ENCODE results near the gene METTL21C.

METTL21C gene

DNA sequence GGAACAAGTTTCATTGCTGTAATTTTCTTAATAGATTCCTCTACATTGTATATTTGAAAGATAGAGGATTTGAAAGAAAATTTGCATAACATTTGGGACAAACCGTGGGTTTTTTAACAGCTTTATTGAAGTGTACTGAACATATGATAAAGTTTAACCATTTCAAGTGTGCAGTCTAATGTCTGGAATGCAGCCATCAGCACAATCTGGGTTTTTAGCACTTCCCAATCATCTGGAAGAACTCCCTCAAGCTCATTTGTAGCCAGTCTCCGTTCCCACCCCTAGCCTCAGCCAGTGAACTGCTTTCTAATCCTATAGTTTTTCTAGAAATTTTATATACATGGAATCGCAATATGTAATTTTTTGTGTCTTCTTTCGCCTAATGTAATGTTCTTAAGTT lies 12.6 kb downstream of the METTL21C start:
- no peak for DNase-seq (ENCODE audit: low read depth, low spot score)
- peak overlapping the region; percentile 6 for H3K4me3 ChIP-seq
- TF ChIP-seq EZH2 (IDR thresholded peaks at IDR 0.05) = no peak
- TF ChIP-seq FOXP2 (optimal IDR thresholded peaks at IDR 0.05; ENCODE audit: control extremely low read depth, extremely low read length, insufficient read depth) = no peak
- no peak for TF ChIP-seq POLR2AphosphoS5 (IDR thresholded peaks at IDR 0.05; ENCODE audit: borderline replicate concordance, low read depth, low read length)
- H3K9ac ChIP-seq (ENCODE audit: insufficient read length) = no peak overlapping the region
- peaks cover 29% of the 10 kb centered on the region for H3K36me3 ChIP-seq (ENCODE audit: insufficient read depth, low read length)
- peak overlapping the region; percentile 82 for H3K27ac ChIP-seq
- no peaks in the 10 kb centered on the region for H3K9me3 ChIP-seq (ENCODE audit: low read depth, low read length)

- 0 out of 2 replicates have a peak overlapping the region, but pooled peaks have one; percentile 35 for H3K4me3 ChIP-seq
- peak overlapping the region; percentile 82 for H3K27ac ChIP-seq
- H3K36me3 ChIP-seq (ENCODE audit: insufficient read depth, low read length) = peaks cover 40% of the 10 kb centered on the region
- TF ChIP-seq POLR2AphosphoS5 (IDR thresholded peaks at IDR 0.05; ENCODE audit: borderline replicate concordance, low read depth, low read length) = no peak
- TF ChIP-seq EZH2 (IDR thresholded peaks at IDR 0.05) = no peak
- no peak for TF ChIP-seq FOXP2 (optimal IDR thresholded peaks at IDR 0.05; ENCODE audit: control extremely low read depth, extremely low read length, insufficient read depth)
- DNase-seq (ENCODE audit: low read depth, low spot score) = no peak
- H3K9ac ChIP-seq (ENCODE audit: insufficient read length) = no peak overlapping the region
- no peaks in the 10 kb centered on the region for H3K9me3 ChIP-seq (ENCODE audit: low read depth, low read length)
These were observed 13.8 kb downstream of the METTL21C start for GRCh38 chr13:102680842-102681740.

GRCh38 chr13:102680133-102680717 lies 14.6 kb downstream of the METTL21C start:
- no peak for DNase-seq (ENCODE audit: low read depth, low spot score)
- H3K27ac ChIP-seq = peak overlapping the region; percentile 82; the same call in 1 of the 2 replicates
- H3K9me3 ChIP-seq (ENCODE audit: low read depth, low read length) = no peaks in the 10 kb centered on the region
- H3K36me3 ChIP-seq (ENCODE audit: insufficient read depth, low read length) = peaks cover 49% of the 10 kb centered on the region
- no peak for TF ChIP-seq POLR2AphosphoS5 (IDR thresholded peaks at IDR 0.05; ENCODE audit: borderline replicate concordance, low read depth, low read length)
- TF ChIP-seq FOXP2 (optimal IDR thresholded peaks at IDR 0.05; ENCODE audit: control extremely low read depth, extremely low read length, insufficient read depth) = no peak
- TF ChIP-seq EZH2 (IDR thresholded peaks at IDR 0.05) = no peak
- H3K4me3 ChIP-seq = no peak overlapping the region
- H3K9ac ChIP-seq (ENCODE audit: insufficient read length) = no peak overlapping the region

- Histone ChIP-seq H3K27ac (peak overlapping the region; percentile 82; the same call in 1 of the 2 replicates), H3K36me3 (ENCODE audit: insufficient read depth, low read length) (peaks cover 55% of the 10 kb centered on the region), H3K9ac (ENCODE audit: insufficient read length) (no peak overlapping the region), H3K4me3 (no peak overlapping the region), H3K9me3 (ENCODE audit: low read depth, low read length) (no peaks in the 10 kb centered on the region)
- no peak for DNase-seq (ENCODE audit: low read depth, low spot score)
- TF ChIP-seq EZH2 (IDR thresholded peaks at IDR 0.05) = no peak
- TF ChIP-seq POLR2AphosphoS5 (IDR thresholded peaks at IDR 0.05; ENCODE audit: borderline replicate concordance, low read depth, low read length) = no peak
These were observed 15.3 kb downstream of the METTL21C start for GRCh38 chr13:102679449-102680132.

- peaks cover 60% of the 10 kb centered on the region for H3K36me3 ChIP-seq (ENCODE audit: insufficient read depth, low read length)
- no peak for TF ChIP-seq EZH2 (IDR thresholded peaks at IDR 0.05)
- no peak for TF ChIP-seq POLR2AphosphoS5 (IDR thresholded peaks at IDR 0.05; ENCODE audit: borderline replicate concordance, low read depth, low read length)
- TF ChIP-seq FOXP2 (optimal IDR thresholded peaks at IDR 0.05; ENCODE audit: control extremely low read depth, extremely low read length, insufficient read depth) = no peak
- no peak overlapping the region for H3K9ac ChIP-seq (ENCODE audit: insufficient read length)
- H3K27ac ChIP-seq = no peak overlapping the region
- DNase-seq (ENCODE audit: low read depth, low spot score) = no peak
- H3K9me3 ChIP-seq (ENCODE audit: low read depth, low read length) = no peaks in the 10 kb centered on the region
- no peak overlapping the region for H3K4me3 ChIP-seq
These were observed 16.3 kb downstream of the METTL21C start for GRCh38 chr13:102678339-102679107.

DNA sequence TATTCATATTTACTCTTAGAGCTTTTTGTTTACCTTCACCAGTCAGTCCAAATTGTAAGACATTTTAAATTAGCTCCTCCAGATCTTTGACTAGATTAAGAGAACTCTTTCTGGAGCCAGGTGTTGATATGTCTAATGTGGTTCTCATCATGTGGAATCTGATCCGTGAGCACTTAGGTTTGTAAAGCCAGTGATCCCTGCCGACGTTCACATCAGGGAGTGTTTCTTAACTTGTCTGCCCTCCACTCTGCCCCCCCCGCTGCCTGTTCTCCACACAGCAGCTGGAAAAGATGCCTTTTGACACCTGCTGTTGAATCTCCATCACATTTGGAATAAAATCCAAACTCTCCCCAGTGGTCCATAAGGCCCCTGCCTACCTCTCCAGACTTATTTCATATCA lies 17.7 kb downstream of the METTL21C start:
- Histone ChIP-seq H3K36me3 (ENCODE audit: insufficient read depth, low read length) (peaks cover 74% of the 10 kb centered on the region), H3K9me3 (ENCODE audit: low read depth, low read length) (no peaks in the 10 kb centered on the region), H3K4me3 (no peak overlapping the region), H3K9ac (ENCODE audit: insufficient read length) (no peak overlapping the region), H3K27ac (no peak overlapping the region)
- TF ChIP-seq EZH2 (IDR thresholded peaks at IDR 0.05) (no peak), POLR2AphosphoS5 (IDR thresholded peaks at IDR 0.05; ENCODE audit: borderline replicate concordance, low read depth, low read length) (no peak), FOXP2 (optimal IDR thresholded peaks at IDR 0.05; ENCODE audit: control extremely low read depth, extremely low read length, insufficient read depth) (no peak)
- DNase-seq (ENCODE audit: low read depth, low spot score) = no peak

DNA sequence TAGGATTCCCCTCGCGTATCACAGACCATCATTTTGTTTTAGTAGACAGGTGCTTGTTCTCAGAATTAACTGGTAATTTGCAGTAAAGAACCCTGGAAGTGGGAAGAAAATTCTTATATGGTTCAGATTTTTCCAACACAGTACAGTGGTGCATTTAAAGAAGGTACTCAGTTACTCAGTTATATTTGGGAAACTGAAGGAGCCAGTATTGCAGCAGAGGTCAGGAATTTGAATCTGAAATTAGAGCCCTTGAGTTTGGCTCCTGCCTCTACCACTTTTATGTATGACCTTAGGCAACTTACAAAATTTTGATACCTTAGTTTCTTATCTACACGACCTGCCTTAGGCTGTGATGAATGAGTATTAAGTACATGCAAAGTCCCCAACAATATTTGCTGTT lies 19.7 kb downstream of the METTL21C start:
- no peak for DNase-seq (ENCODE audit: low read depth, low spot score)
- peaks cover 84% of the 10 kb centered on the region for H3K36me3 ChIP-seq (ENCODE audit: insufficient read depth, low read length)
- TF ChIP-seq EZH2 (IDR thresholded peaks at IDR 0.05) (no peak), FOXP2 (optimal IDR thresholded peaks at IDR 0.05; ENCODE audit: control extremely low read depth, extremely low read length, insufficient read depth) (no peak), POLR2AphosphoS5 (IDR thresholded peaks at IDR 0.05; ENCODE audit: borderline replicate concordance, low read depth, low read length) (no peak)
- H3K9ac ChIP-seq (ENCODE audit: insufficient read length) = no peak overlapping the region
- no peak overlapping the region for H3K27ac ChIP-seq
- H3K4me3 ChIP-seq = no peak overlapping the region
- H3K9me3 ChIP-seq (ENCODE audit: low read depth, low read length) = 0 out of 2 replicates have a peak, but pooled peaks cover 2% of the 10 kb centered on the region

All from SK-N-MC (cell line).